ENCODE measurements around the gene FOXE3. TPM values are rescaled to one million over a fixed set of nuclear protein-coding genes. Genes with fewer than 3 reads are reported as not detected.

Gene FOXE3
- total and polyA plus RNA-seq, 2 donors (not counting 3 experiments of a cell fraction or from before 2014, with no cell fraction given): not detected

DNA sequence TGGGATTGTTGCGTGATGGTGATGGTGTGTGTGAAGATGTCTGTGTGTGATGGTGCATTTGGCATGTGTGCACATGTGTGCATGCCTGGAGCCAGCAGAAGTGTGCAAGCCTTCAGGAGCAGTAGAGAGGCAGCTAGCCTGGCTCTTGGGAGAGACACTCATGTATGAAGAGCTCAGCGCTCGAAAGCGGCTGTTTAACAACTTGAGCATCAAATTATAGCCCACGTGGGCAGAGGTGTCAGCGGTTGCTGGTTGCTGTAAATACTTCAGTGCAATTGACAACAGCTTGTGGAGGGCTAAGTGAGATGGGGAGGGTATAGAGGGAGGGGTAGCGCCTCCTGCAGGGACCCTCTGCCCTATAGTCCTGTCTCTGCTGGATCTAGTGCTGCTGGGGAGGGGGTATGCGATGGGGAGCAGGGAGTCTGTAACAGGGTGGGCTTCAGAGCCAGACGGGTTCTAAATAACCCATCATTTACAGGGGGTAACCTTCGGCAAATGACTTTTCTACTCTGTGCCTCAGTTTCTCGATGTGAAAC is 43.2 kb downstream of the FOXE3 start:
- dilution Hi-C loops (cut with MboI; ENCODE audit: extremely low pct_ligation_motif_present, low sequenced_read_pairs) (loop anchor here (25.0 kb wide), 1 partner anchor 228 kb away; no protein-coding TSS in a partner anchor), intact Hi-C loops (cut with micrococcal nuclease) (no loop called here)
- ChIA-PET CTCF (interaction anchor here (1.0 to 2.2 kb wide), 2 partner anchors 23 to 267 kb away, joined by 3 to 7 read pairs; no protein-coding TSS in a partner anchor), POLR2A (no interaction called here)
- Histone ChIP-seq H3K4me2 (ENCODE audit: insufficient read depth, low read length) (no peak overlapping the region), H3K27ac (ENCODE audit: insufficient read depth, low read depth, low read length) (no peak overlapping the region), H3K36me3 (ENCODE audit: control insufficient read depth in 2 of 2, extremely low read depth in 1 of 2, insufficient read depth in 2 of 2, low read length in 2 of 2) (no peaks in the 10 kb centered on the region), H3K9me1 (replicated peaks; ENCODE audit: control insufficient read depth, extremely low read depth, insufficient read depth, low read length) (no peaks in the 10 kb centered on the region), H3K79me2 (ENCODE audit: control insufficient read depth, insufficient read depth, low read length) (no peaks in the 10 kb centered on the region), H3K27me3 (ENCODE audit: control insufficient read depth in 2 of 2, insufficient read depth in 2 of 2, low read length in 2 of 2) (peaks cover 24 to 27% of the 10 kb centered on the region in 2 experiments), H2AFZ (ENCODE audit: low read depth, low read length) (no peak overlapping the region), H3K4me1 (ENCODE audit: control insufficient read depth, extremely low read depth, insufficient read depth, low read length) (no peaks in the 10 kb centered on the region), H4K20me1 (replicated peaks; ENCODE audit: control insufficient read depth, extremely low read depth, insufficient read depth, low read length) (no peaks in the 10 kb centered on the region), H3K4me3 (replicated peaks in 1 of 3; ENCODE audit: insufficient read depth in 1 of 3, low read depth in 1 of 3, low read length in 3 of 3) (no peak overlapping the region), H3K9ac (replicated peaks; ENCODE audit: extremely low read depth, insufficient read depth, low read length) (no peak overlapping the region), H3K9me3 (replicated peaks; ENCODE audit: control insufficient read depth, insufficient read depth, low read length) (no peaks in the 10 kb centered on the region)
- TF ChIP-seq, protein P1, sequence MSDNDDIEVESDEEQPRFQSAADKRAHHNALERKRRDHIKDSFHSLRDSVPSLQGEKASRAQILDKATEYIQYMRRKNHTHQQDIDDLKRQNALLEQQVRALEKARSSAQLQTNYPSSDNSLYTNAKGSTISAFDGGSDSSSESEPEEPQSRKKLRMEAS (IDR thresholded peaks at IDR 0.05; ENCODE audit: insufficient read depth, insufficient read length): no peak
- TF ChIP-seq JUN (IDR thresholded peaks at IDR 0.05; ENCODE audit: borderline replicate concordance, insufficient read depth, insufficient read length, low read depth) (no peak), POLR2AphosphoS5 (IDR thresholded peaks at IDR 0.05; ENCODE audit: insufficient read depth, low read depth, low read length) (no peak), EZH2 (IDR thresholded peaks at IDR 0.05; ENCODE audit: borderline replicate concordance, low read depth, low read length, severe bottlenecking) (no peak), POLR2A (IDR thresholded peaks at IDR 0.05; ENCODE audit: low read depth, low read length) (no peak), GATA2 (IDR thresholded peaks at IDR 0.05; ENCODE audit: insufficient read depth, insufficient read length, low read depth, low read length) (no peak), MYC (IDR thresholded peaks at IDR 0.05; ENCODE audit: low read depth, low read length) (no peak), FOS (IDR thresholded peaks at IDR 0.05; ENCODE audit: borderline replicate concordance, insufficient read depth, low read length) (no peak)
- TF ChIP-seq, protein P2, sequence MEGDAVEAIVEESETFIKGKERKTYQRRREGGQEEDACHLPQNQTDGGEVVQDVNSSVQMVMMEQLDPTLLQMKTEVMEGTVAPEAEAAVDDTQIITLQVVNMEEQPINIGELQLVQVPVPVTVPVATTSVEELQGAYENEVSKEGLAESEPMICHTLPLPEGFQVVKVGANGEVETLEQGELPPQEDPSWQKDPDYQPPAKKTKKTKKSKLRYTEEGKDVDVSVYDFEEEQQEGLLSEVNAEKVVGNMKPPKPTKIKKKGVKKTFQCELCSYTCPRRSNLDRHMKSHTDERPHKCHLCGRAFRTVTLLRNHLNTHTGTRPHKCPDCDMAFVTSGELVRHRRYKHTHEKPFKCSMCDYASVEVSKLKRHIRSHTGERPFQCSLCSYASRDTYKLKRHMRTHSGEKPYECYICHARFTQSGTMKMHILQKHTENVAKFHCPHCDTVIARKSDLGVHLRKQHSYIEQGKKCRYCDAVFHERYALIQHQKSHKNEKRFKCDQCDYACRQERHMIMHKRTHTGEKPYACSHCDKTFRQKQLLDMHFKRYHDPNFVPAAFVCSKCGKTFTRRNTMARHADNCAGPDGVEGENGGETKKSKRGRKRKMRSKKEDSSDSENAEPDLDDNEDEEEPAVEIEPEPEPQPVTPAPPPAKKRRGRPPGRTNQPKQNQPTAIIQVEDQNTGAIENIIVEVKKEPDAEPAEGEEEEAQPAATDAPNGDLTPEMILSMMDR (IDR thresholded peaks at IDR 0.05; ENCODE audit: extremely low read depth in 1 of 2, insufficient read depth in 1 of 2, low read depth in 1 of 2, low read length in 2 of 2): no peak
- BruUV-seq (replicated peaks): no TSS peak
- no peak for DNase-seq (ENCODE audit: low read depth, low spot score)
- FAIRE-seq: no peak

Data from endothelial cell of umbilical vein (primary cell).